HG03460 (cell line): ENCODE results near the gene GRWD1.

Source experiments
- ATAC-seq: cut with Tn5 transposase; IDR thresholded peaks from one replicate; pipeline ENCODE4 v1.9.1; 2021; ENCODE audit not compliant: unreplicated experiment

GRWD1 gene

DNA sequence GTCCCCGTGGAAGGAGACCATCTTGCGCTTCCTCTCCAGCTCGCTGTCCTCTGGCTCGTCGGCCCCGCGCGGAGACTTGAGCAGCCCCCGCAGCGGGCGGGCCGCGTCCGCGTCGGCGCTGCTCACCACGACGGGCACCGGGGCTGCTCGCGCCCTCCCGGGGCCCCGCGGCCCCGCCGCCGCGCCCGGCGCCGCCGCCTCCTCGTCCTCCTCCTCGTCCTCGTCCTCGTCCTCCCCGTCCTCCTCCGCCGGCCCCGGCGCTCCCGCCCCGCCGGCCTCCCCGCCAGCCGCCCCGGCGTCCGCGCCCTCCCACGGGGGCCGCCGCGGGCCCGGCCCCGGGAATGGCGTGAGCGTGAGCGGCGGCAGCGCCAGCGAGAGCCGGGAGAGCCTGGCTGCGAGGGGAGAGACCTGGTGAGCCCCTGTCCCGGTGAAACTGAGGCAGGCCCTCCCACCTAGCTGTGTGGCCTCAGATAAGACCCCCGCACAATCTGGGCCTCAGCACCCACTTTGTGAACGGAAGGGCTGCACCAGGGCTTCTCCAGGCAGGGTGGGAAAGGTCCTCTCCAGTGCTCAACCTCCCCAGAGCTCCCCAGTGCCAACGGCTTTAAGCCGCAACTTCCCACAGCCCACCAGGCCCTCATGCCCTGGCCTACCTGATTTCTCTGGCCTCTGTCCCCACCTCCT is 48.1 kb downstream of the GRWD1 start:
- no peak for ATAC-seq

DNA sequence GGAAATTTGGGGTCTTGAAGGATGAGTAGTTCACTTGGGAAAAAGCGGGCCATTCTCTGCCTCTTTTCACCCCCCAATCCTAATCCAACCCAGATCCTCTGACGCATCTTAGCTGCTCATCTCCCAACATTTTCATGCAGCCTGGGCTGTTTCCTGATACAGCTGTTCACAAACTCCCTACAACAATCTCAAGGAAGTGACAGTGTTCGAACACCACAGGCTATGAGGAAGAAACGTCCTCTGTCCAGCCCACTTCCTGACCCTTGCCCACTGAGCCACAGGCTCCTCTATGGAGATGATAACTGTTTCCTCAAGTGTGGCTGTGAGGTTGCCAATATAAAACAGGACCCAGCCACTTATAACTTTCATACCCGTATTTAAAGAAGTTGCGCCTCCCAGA is 49.6 kb downstream of the GRWD1 start:
- ATAC-seq: no peak

DNA sequence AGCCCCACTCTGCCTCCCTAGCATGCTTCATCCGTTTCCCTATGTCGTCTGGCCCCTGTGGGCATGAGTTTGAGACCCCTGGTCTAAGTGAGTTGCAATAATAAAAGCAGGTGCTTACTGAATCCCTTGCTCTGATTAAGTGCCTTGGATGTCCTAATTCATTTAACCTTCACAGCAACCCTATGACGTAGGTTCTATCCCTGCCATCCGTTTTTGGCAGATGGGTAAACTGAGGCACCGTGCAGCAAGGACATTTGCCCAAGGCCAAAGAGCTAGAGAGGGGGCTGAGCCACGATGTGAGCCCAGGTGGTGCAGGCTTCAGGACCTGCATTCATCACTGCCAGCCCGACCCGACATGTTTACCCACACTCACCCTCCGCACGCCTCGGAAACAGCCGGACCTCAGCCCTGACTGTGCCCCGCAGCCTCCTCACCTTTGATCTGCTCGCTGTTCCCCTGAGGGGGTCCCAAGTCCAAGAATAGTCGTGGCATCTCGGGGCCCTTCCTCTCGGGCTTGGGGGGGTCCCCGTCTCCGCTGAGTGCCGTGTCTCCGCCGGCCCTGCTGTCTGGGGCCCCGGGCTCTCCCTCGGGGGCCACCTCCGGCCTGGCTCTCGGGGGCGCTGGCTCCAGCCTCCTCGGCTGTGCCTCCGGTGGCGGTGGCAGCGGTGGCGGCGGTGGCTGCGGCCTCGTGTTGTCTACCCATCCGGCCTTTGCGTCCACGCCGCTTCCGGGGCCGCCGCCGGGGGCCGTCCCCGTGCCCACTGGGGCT is 51.4 kb downstream of the GRWD1 start:
- no peak for ATAC-seq

DNA sequence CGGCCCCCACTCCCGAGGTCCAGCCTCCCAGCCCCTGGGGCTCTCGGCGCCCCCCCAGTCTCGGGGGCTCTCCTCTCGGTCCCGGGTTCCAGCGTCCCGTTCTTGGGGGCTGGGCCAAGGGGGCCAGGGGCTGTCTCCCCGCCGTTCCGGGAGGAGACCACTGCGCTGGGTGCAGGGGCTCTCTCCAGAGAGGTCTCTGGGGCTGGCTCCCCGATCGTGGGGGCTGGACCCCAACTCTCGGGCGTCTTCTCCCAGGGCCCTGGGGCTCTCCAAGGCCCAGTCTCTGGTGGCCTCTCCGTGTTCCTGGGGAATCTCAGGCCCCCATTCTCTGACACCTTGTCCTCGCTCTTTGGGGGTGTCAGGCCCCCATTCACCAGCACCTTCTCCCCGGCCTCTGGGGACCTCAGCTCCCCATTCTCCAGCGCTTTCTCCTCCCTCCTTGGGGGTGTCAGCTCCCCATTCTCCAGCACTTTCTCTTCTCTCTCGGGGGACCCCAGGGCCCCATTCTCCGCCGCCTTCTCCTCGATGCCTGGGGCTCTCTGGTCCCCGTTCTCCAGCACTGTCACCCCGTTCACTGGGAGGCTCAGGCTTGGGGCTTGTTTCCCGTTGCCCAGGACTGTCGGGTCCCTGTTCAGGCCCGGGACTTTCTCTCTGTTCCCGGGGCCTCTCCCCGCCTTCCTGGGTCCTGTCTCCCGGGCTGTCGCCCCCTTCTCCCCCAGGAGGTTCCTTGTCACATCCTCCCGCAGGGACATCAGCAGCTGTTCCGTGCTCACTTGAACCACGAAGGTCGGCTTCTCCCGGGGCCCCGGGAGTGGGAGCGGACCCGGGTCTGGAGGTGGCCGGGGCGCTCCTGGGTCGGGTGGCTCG is 52.2 kb downstream of the GRWD1 start:
- ATAC-seq: no peak

DNA sequence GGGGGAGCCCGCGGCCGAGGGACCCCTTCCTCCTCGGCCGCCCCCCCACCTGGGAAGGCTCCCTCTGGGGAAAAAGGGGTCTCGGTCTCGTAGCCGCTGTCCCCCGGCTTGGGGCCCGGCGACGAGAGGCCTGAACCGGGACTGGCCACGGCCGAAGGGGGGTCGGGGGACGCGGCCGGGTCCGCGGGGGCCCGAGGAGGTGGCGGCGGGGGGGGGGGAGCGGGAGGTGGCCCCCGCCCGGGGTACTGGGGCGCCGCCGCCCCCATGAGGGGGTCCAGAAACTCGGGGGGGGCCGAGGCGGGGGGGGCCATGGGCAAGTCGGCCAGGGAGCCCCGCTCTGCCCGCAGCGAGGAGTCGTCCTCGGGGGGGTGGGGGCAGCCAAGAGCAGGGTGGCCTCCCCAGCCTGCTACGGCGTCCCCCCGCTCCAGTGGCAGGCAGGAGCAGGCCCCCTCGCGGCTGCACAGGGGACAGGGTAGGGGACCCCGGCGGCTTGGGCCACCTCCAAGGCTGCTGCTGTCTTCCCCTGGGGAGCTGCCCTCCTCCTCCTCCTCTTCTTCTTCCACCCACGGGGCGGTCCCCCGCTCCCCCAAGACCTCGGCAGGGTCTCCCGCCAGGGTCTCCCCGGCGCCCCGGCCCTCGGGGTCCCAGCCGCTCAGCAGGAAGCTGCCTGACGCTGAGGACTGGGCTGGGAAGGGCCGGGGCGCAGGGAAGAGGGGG is 53.0 kb downstream of the GRWD1 start:
- no peak for ATAC-seq

DNA sequence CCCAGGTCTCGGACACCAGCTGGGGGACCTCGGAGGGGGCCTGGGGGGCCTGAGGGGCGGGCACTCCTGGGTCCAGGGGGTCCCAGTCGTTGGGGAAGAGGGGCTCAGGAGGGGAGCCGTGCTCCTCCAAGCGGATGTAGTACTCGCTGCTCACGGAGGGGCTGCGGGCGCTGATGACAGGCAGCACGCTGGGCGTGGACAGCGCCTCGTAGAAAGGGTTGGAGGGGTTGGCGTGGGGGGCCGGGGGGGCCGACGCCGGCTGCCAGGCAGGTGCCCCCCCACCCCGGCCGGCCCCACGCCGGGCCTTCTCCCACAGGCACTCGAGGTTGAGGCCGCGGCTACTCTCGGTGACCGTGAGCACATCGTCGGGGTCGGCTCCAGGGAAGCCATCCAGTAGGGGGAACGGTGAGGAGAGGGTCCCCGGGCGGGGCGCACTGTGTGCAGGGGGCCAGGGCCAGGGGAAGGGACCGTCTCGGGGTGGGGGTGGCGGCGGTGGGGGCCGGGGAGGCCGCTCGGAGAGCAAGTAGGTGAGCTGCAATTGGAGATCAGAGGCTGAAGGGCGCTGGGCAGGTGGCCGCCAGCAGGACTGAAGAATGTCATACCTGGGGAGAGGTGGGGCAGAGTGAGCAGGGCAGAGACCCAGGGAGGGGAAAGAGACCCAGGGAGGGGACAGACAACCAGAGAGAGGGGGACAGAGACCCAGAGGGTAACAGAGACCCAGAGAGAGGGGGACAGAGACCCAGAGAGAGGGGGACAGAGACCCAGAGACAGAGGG is 53.7 kb downstream of the GRWD1 start:
- ATAC-seq: no peak

DNA sequence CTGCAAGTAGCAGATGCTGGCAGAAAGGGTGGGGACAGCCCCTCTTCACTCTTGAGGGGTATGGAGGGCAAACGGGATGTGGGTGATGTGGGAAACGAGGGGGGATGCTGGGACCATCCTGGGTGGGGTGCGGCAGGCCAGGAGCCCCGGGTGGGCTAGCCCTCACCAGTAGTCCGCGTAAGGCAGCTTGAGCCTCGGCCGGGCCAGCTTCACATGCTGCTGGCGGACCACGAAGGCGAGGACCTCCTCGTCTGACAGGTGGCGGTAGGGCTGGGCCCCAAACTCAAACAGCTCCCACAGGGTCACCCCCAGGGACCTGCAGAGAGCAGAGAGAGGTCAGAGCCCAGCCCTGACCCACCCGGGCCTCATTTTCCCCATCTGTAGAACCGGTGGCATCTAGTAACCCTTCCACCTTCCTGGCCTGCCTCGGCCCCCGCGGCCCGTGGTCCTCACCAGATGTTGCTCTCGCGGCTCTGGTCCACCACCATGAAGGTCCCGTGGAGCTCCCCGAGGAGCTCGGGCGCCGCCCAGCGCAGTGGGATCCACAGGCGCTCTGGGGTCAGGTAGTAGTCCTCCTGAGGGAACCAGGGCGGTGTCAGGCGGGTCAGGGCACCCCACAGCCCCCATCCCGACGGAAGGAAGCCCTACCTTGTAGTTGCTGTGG is 55.2 kb downstream of the GRWD1 start:
- no peak for ATAC-seq

DNA sequence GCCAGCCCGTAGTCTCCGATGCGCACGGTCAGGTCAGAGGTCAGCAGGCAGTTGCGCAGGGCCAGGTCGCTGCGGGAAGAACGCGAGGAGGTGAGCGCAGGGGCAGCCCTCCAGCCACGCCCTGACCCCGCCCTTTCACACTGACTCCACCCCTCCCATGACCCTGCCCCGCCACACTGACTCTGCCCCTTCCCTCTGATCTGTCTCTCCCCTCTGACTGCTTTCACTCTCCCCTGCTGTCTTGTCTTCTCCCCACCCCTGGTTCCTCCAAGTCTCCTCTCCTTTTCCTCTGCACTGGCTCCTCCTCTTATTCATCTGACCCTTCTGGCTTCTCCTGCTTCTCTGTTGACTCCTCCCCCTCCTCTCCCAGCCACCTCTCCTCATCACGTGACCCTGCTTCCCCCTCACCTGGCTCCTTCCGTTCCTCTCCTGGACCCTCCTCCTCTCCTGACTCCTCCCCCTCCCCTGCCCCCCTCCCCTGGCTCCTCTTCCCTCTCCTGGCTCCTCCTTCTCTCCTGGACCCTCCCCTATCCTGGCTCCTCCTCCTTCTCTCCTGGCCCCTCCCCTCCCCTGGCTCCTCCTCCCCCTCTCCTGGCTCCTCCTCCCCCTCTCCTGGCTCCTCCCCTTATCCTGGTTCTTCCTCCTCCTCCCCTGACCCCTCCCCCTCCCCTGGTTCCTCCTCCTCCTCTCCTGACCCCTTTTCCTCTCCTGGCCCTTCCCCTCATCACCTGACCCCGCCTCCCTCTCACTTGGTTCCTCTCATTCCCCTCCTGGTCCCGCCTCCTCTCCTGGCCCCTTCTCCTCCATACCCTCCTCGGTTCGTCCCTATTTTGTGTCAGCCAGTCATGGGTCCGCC is 55.9 kb downstream of the GRWD1 start:
- ATAC-seq: no peak

DNA sequence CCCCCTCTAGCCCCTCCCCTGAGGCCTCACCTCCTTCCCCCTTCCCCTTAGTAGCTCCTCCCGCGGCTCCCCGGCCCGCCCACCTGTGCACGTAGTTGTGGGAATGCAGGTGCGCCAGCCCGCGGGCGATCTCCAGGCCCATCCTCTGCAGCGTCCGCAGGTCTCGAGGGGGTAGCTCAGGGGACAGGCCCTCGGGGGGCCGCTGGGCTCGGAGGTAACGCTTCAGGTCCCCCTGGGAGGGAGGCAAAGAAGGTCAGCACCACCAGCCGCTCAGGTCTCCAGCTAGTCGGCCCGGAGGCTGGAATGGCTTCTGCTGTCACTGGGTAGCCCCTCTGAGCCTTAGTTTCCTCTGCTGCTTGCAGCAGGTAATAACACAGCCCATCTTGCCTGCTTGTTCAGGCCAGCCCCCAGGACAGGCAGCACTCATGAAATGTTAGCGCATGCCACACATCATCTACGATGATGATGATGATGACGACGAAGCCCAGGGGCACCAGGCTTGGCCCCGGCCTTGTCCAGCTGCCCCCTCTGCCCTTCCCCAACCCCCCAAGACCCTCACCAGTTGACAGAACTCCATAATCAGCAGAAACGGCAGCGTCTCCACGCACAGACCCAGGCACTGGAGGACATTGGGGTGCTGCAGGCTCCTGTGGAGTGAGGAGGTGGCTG is 56.7 kb downstream of the GRWD1 start:
- no peak for ATAC-seq

DNA sequence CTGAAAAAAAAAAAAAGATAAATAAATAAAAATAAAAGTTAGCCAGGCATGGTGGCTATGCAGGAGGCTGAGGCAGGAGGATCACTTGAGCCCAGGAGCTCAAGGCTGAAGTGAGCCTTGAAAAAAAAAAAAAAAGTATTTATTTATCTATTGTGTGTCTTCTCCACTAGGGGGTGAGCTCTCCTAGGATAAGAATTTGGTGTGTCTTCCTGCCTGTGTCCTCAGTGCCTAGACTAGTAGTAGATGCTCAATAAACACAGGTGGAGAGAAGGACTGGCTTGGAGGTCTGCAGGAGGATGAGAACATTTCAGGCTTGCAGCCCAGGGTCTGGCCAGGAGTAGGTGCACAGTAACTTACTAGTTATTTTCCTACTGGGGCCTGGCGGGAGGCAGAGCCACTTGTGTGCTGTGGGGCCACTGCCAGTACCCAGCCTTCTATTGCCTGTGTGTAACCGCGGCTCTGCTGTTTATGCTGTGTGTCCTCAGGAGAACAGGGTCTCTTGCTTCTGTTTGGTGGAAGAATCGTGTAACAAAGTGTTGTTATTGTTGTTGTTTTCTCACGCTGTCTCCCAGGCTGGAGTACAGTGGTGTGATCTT is 60.5 kb downstream of the GRWD1 start:
- ATAC-seq: no peak
